NCI-H2081 (cell line): ENCODE results near the gene RITA1.
"Not testable (repeated sequence)": the region's sequence is repeated elsewhere in the genome, so short reads cannot be mapped to it uniquely, and the experiment has no call there.

Experiments
- DNase-seq, 2 experiments: peaks; one replicate each; lab custom pipeline; 2025; lab: John Stamatoyannopoulos, UW

The RITA1 gene

DNA sequence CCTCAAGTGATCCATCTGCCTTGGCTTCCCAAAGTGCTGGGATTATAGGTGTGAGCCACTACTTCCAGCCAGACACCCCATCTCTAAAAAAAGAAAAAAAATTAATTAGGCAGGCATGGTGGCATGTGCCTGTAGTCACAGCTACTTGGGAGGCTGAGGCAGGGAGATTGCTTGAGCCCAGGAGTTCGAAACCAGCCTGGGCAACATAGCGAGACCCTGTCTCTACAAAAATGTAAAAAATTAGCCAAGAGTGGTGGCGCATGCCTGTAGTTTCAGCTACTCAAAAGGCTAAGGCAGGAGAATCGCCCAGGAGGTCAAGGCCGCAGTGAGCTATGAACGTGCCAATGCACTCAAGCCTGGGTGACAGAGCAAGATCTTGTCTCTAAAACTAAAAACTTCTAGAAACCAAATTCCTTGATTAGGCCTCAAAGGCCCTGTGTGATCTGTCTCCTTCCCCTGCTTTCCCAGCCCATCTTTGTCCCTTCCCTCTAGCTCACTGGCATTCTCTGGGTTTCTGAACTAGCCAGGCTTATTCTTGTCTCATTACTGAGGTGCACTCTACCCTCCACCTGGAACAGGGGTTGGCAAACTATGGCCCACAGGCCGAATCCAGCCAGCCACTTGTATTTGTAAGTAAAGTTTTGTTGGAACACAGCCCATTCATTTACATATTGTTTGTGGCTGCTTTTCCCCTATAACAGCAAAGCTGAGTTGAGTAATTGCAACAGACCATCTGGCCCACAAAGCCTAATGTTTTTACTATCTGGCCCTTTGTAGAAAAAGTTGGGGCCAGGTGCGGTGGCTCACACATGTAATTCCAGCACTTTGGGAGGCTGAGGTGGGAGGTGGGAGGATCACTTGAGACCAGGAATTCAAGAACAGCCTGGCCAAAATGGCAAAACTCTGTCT, 18.6 kb downstream of the RITA1 start:
- no peak for DNase-seq

DNA sequence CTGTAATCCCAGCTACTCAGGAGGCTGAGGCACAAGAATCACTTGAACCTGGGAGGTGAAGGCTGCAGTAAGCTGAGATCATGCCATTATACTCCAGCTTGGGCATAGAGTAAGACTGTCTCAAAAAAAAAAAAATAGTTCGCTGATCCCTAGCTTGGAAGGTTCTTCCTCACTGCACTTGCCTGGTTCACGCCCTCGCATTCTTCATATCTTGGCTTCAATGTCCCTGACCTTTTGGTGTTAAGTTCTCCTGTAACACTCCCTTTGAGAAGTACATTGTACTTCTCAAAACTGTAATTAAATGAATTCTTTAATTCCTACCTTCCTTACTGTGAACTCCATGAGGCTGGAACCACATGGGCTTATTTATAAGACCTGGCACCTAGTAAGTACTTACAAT, 19.3 kb downstream of the RITA1 start:
- no peak for DNase-seq

DNA sequence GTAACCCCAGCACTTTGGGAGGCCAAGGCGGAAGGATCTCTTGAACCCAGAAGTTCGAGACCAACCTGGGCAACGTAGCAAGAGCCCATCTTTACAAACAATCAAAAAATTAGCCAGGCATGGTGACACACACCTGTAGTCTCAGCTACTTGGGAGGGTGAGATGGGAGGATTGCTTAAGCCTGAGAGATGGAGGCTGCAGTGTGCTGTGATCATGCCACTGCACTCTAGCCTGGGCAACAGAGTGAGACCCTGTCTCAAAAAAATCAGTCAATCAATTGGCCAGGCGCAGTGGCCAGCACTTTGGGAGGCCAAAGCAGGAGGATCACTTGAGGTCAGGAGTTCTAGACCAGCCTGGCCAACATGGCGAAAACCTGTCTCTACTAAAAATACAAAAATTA, 21.3 kb downstream of the RITA1 start:
- not testable (repeated sequence) for DNase-seq

DNA sequence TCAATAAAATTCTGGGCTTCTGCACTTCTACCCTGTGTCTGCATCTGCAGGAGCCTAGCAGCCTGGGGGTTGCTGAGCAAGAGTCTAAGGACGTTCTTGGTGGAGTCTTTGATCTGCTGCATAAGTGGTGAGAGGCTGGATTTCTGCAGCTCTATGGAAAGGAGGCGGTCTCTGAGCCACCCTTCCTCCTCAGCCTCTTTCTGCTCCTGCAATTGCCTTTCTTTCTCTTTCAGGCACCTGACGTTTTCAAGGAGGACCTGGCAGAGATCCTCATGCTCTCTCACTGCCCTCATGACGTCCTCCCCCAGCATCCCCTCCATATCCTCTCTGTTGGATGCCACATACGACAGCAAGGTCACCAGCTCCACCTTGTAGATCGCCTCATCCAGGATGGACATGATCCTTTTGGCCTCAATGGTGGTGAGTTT, 22.1 kb downstream of the RITA1 start:
- no peak for DNase-seq

DNA sequence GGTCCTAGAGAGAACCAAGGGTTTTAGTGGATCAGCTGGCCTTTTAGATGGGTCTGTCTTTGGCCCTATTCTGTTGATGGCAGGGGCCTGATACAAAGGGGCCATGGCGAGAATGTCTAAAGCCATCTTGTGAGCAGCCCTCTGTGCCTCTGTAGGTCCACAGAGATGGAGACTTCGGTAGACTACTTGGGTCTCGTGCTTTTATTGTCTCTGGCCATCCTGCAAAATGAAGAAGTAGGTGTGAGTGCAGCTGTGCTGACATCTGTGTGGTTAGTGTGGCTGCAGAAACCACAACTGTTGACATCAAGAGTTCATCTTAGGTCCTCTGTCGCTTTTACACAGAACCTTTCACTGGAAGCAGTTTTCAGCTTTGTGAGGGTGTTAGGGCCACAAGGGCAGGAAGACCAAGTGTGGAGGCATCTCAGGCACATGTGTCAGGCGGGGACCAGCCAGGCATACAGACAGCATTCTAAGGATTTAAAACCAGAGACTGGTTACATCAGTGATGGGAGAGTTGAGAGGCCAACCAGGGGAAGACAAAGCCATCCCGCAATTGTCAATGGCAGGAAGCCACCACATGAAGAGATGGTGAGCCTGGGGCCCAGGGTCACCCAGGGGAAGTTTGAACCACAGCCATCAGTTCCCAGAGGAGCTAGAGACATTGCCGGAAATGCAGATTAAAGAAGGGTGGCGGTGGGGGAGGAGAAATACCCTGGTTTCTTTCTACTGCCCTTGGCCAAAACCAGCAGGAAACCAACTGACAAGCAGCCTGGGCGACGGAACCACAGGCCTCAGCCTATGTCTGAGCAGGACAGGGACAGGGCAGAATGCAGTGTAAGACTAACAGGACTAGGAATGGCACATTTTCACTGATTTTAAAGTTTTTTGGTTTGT, 22.8 kb downstream of the RITA1 start:
- DNase-seq, result no peak

DNA sequence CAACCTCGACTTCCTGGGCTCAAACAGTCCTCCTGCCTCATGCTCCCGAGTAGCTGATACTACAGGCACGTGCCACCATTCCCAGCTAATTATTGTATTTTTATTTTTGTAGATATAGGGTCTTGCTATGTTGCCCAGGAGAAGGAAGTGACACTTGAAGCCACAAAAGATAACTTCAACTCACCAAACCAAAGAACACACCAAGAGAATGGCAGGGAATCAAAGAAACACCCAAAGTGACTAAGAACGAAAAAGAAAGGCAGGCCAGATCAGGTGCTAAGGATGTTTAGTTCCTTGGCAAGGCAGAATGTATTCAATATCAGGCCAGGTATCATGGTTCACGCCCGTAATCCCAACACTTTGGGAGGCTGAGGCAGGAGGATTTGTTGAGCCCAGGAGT, 25.6 kb downstream of the RITA1 start:
- DNase-seq, result no peak

DNA sequence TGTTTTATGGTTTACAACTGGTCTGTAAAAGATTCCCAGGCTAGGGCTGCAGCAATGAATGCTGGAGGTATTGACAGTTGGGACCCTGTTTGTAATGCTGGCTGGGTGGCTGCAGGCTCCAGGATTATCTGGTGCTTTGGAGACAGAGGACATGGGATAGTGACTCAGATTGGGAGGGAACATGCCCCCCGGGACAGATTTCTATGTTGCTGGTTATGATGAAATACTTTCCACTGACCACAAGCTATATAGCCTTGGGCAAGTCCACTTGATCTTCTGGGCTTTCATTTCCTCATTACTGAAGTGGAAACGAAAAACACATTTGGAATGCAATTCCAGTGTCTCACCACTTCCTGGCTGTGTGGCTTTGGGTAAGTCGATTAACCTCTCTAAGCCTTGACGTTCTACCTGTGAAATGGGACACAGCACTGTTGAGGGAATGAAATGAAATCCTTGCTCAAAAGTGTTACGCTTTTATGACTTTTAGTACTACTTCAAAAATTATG, 29.4 kb downstream of the RITA1 start:
- no peak for DNase-seq

DNA sequence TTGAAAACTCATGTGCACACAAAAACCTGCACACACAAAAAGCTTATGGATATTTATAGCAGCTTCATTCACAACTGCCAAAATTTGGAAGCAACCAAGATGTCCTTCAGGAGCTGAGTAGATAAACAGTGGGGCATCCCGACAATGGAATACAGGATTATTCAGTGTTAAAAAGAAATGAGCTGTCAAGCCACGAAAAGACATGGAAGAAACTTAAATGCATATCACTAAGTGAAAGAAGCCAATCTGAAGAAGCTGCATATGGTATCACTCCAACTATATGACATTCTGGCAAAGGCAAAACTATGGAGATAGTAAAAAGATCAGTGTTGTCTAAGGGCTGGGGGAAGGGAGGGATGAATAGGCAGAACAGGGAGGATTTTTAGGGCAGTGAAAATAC, 30.5 kb downstream of the RITA1 start:
- DNase-seq, result no peak

DNA sequence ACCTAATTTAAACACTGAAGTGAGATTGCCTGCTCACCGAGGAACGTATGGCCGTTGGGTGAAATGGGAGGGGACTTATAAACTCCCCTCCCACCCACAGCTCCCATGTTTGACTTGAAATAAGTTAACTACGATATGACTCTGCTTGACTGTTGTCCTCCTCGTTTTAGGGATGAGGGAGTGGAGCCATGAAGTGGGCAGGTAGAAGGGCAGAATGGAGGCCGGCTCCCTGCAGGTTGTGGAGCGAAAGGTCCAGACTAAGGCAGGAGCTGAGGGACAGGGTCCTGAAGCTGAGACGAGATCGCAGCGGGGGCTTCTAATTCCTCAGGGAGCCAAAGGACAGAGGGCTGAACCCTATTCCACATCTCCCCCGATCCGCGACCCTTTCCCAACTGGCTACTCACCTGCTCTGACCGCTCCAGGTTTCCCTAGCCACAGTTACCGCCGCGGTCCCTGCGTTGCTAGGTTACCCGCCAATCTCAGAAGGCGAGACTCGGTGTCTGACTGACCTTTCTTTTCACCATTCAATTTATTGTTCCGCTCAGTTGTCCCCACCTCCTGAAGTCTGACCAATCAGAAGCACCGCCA, 35.2 kb downstream of the RITA1 start:
- no peak for DNase-seq

DNA sequence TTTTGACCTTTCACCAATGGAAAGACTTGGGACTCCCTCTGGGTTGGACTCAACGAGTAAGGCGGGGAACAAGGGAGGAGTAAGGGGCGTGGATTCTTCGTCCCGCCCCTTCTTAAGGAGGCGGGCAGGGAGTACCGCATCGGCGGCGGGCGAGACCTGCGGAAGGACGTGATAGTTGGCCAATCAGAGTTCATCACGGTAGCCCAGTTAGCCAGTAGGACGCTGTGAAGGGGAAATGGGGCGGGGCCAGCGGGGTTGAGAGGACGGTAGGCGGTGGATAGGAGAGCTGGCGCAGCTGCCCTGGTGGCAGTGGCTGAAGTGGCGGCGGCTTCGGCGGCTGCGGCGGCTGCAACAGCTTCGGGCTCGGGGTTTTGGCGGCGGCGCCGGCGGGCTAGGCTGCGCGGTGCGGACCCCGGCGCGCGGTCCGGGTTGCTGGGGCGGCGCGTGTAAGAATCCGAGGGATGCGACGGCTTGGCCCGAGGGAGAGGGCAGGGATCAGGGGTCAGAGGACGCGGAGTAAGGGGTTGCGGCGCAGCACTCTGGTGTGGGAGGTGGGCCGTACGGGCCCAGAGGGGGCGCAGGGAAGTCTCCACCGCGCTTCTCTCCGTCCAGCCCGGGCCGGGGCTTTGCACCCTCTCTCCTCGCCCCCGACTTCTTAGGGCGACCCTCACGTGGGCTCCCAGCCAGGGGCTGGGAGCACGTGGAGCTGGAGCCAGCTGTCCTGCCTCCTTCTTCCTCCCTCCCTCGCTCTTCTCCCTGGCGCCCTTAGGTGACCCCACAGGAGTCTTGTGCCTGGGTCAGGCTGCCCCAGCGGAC, 35.9 kb downstream of the RITA1 start, which contains the start of gene TPCN1:
TSS of gene TPCN1 (plus strand) at position 284 of the 816 bp plus-strand sequence. CDS start 5,389 bp downstream, outside the sequence.
- peak; percentile 99 to 100 for DNase-seq

DNA sequence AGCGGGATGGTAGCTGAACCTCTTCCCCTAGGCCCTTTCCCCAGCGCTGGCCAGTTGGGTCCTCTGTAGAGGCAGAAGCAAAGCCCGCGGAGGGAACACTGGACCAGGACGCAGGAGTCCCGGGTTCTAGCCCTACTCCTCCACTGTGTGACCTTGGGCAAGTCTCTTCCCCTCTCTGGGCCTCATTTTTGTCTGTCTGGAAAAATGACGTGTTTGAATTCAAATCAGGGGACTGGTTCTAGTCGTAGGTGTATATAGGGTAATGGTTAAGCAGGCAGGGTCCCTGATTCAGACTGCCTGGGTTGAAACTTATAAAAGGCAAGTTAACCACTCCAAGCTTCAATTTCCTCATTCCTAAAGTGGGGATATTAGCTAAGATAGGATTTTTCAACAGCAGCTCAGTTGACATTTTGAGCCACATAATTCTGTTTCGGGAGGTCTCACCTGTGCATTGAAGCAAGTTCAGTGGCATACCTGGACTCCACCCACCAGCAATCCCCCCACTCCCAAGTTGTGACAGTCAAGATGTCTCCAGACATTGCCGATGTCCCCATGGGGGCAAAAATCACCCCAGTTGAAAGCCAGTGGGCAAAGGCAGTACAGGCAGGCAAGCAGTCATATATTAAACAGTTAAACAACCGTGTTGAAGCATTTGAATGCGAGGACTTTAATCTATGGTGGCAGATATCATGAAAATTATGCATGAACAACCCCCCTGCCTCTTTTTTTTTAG, 36.6 kb downstream of the RITA1 start:
- no peak for DNase-seq

DNA sequence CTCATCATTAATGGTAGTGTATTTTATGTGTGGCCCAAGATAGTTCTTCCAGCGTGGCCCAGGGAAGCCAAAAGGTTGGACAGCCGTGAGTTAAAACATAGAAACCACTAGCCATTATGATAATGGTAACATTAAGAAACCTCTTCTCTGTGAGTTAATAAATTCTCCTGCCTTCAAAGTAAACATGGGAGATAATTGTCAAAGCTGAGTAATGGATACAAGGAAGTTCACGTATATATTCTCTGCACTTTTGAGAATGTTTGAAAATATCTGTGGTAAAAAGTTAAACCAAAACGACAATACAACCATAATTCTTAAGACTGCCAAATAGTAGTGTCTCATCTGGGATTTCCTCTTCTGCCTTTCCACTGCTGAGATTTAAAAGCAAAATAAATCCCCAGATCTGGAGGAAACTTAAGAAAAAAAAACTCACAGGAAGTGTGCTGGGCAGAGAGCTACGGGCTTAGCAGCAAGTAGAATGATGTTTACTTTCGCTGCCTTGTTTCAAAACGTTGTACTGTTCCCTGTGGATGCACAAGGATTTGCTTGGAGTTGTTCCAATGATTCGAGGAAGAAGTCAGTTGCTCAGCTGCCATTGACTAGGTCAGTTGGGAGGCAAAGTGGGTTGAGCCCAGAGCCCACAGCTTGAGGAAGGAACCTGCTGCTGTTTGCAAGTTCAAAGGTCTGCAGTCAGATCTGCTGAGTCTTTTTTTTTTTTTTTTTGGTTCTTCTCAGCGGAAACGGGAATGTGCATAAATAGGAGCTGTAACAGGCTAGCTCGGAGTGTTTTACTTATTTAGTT, 37.4 kb downstream of the RITA1 start:
- peak; percentile 27 to 75 for DNase-seq

DNA sequence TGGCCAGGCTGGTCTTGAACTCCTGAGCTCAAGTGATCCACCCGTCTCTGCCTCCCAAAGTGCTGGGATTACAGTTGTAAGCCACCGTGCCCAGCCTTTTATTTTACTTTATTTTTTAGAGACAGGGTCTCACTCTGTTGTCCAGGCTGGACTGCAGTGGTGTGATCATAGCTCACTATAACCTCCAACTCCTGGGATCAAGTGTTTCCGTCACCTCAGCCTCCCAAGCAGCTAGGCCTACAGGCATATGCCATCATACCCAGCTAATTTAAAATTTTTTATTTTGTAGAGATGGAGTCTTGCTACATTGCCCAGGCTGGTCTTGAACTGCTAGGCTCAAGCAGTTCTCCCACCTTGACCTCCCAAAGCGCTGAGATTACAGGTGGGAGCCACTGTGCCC, 39.4 kb downstream of the RITA1 start:
- DNase-seq, result no peak

DNA sequence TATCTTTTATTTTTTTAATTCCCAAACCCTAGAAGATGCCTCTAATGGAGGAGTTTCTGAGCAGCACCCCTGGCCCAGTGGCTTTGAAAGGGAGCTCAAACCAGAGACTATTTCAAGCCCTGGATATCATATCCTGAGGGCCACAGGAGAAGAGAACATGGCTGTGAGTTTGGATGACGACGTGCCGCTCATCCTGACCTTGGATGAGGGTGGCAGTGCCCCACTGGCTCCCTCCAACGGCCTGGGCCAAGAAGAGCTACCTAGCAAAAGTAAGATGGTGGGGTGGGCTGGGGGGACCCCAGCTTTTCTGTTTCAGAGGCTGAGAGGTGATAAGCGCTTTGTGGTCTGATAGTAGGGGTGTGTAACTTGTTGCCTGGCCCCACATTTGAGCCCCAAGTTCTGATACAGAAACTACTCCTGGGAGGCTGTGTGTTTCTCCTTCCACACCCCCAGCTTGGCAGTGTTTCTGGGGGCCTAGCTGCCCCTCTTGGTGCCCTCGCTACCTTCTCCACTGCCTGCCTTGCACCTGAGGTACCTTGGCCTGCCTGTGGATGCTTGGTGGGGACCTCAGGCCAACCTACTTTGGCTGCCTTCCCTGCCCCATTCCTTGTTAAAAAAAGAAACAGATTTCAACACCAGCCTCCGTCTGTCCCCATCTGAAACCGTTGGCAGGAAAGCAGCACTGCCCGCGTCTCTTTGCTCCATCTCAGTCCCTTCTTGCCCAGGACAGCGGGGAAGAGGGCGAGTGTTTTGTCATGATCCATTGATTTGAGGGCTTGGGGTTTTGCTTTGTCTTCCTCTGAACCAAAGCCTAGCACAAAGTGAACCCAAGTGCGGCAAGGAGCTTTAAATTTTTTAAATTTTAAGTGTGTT, 41.4 kb downstream of the RITA1 start:
- DNase-seq, result no peak

DNA sequence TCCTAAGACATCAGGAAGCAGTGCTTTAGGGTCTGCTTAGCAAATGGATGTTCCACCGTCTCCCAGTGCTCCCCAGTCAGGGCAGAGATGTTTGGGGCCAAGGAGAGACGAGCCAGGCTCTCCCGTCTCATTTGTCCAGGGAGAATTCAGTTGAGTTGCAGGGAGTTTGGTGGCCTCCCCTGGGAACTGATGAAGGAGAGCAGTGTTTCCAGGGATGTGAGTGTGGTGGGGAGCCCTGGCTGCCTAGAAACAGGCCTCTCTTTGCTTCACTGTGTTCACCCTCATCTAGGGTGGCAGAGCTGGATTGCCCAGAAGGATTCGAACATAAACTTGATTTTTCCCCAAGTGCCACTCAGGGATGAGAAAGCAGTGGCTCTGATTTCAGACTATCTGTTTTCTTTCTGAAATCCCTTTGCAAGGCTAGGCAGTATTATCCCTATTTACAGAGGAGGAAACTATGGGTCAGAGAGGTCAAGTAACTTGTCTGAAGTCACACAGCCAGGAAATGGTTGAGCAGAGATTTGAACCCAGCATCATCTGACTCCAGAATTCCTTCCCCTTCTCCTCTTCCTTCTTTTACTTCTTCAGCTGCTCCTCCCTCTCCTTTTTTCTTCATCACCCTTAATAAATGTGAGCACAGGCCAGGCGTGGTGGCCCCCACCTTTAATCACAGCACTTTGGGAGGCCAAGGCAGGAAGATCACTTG, 42.3 kb downstream of the RITA1 start:
- no peak for DNase-seq

DNA sequence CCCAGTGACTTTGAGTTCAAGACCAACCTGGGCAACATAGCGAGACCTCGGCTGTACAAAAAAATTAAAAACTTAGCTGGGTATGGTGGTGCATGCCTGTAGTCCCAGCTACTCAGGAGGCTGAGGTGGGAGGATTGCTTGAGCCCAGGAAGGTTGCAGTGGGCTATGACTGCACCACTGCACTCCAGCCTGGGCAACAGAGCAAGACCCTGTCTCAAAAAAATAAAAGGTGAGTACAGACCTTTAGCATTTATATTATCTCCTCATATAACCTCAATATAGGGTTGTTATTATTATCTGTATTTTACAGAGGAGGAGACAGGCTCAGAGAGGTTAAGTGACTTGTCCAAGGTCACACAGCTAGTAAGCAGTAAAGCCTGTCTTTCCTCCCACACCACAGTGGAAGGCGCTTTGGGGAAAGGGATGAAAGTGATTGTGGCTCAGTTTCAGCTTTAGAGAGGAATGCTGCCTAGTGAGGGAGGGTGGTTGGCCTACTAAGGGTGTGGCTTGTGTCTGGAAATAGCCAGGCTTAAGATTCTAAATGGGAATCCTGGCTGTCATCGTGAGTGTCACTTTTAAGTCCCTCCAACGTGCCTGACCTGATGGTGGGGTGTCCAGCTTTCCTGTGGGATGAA, 43.0 kb downstream of the RITA1 start:
- no peak for DNase-seq
